Skeletal muscle tissue (tissue), 4 donors: Measurements from ENCODE around the gene EPB42. TPM values are rescaled to one million over a fixed set of nuclear protein-coding genes. Genes with fewer than 3 reads are reported as not detected.
"Not testable (repeated sequence)": the region's sequence is repeated elsewhere in the genome, so short reads cannot be mapped to it uniquely, and the experiment has no call there.

ENCODE experiments used
- H3K27ac ChIP-seq: one replicate; pipeline ENCODE4 v1.7.0; 2013; ENCODE audit warnings: mild to moderate bottlenecking, low read depth, low read length, inconsistent platforms
- H3K27me3 ChIP-seq, 3 donors: one replicate each; pipeline ENCODE4 v1.7.0; 2013; ENCODE audit warnings: low read length in 3 of 3; ENCODE audit not compliant: control insufficient read depth in 3 of 3, insufficient read depth in 3 of 3
- H3K36me3 ChIP-seq, 3 donors: one replicate each; pipeline ENCODE4 v1.7.0; 2013; ENCODE audit warnings: low read length in 3 of 3; ENCODE audit not compliant: control insufficient read depth in 3 of 3, insufficient read depth in 3 of 3
- H3K4me1 ChIP-seq, 3 donors: one replicate each; pipeline ENCODE4 v1.7.0; 2013; ENCODE audit warnings: low read length in 3 of 3, mild to moderate bottlenecking in 3 of 3; ENCODE audit not compliant: control insufficient read depth in 3 of 3, insufficient read depth in 3 of 3
- H3K4me3 ChIP-seq, 3 donors: one replicate each; pipeline ENCODE4 v1.7.0; 2013; ENCODE audit warnings: low read length in 3 of 3
- H3K9ac ChIP-seq, 3 donors: one replicate each; pipeline ENCODE4 v1.7.0; 2013; ENCODE audit warnings: low read length in 3 of 3, mild to moderate bottlenecking in 3 of 3, moderate library complexity in 2 of 3, low read depth in 1 of 3
- H3K9me3 ChIP-seq, 3 donors: one replicate each; pipeline ENCODE4 v1.7.0; 2013; ENCODE audit warnings: low read length in 3 of 3; ENCODE audit not compliant: control insufficient read depth in 3 of 3
- total RNA-seq: library from RNA; depleted of rRNA; stranded (reverse); fragments of >200 nt; gene quantifications from one replicate; pipeline ENCODE4 v1.2.3, GENCODE V29; 2014
- donor health status: Osteomylitis.

Gene EPB42
- total RNA-seq, 1 donor from 2014 or later, result 13.6 TPM

GRCh38 chr15:43207024-43207423 lies 13.8 kb downstream of the EPB42 start:
- Histone ChIP-seq H3K4me1 (peaks cover 0 to 7% (median 5%) of the 10 kb centered on the region in 3 donors), H3K9me3 (no peaks in the 10 kb centered on the region), H3K36me3 (no peaks in the 10 kb centered on the region)

DNA sequence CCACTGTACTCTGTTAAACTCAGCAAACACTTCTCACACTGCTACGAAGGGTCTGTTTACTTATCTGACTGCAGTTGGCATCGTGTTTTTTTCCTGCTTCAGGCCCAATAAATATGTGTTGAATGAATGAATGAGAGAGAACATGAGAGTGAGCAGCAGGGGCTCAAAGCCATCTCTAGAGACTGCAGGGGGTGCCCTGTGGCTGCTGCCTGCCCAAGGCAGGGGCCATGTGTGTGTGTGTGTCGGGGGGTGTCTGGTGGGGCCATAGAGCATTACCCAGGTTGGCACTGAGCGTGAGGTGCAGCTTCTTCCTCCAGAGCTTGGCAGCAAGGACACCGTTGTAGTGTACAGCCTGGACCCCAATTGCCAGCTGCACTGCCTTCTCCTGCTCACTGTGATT lies 14.8 kb downstream of the EPB42 start:
- Histone ChIP-seq H3K9ac (no peak overlapping the region), H3K27me3 (peaks cover 0 to 21% (median 21%) of the 10 kb centered on the region in 3 donors), H3K36me3 (no peaks in the 10 kb centered on the region), H3K9me3 (no peaks in the 10 kb centered on the region), H3K27ac (no peak overlapping the region), H3K4me3 (no peak overlapping the region), H3K4me1 (peaks cover 0 to 7% (median 5%) of the 10 kb centered on the region in 3 donors)

More at GRCh38 chr15:43207024-43207423, 13.8 kb downstream of the EPB42 start:
- Histone ChIP-seq H3K9ac (no peak overlapping the region), H3K4me3 (no peak overlapping the region), H3K27me3 (peaks cover 0 to 26% (median 21%) of the 10 kb centered on the region in 3 donors), H3K27ac (no peak overlapping the region)

GRCh38 chr15:43204016-43204901 lies 16.6 kb downstream of the EPB42 start:
- Histone ChIP-seq H3K9me3 (no peaks in the 10 kb centered on the region), H3K4me1 (peaks cover 0 to 7% (median 5%) of the 10 kb centered on the region in 3 donors), H3K27ac (no peak overlapping the region), H3K36me3 (no peaks in the 10 kb centered on the region), H3K9ac (no peak overlapping the region), H3K4me3 (no peak overlapping the region), H3K27me3 (peaks cover 0 to 10% (median 6%) of the 10 kb centered on the region in 3 donors)

GRCh38 chr15:43199945-43200488 lies 20.8 kb downstream of the EPB42 start:
- H3K4me1 ChIP-seq, result peaks cover 3 to 16% (median 14%) of the 10 kb centered on the region in 3 donors
- H3K4me3 ChIP-seq, result no peak overlapping the region
- H3K9me3 ChIP-seq, result no peaks in the 10 kb centered on the region
- H3K9ac ChIP-seq, result no peak overlapping the region
- no peaks in the 10 kb centered on the region for H3K27me3 ChIP-seq
- H3K27ac ChIP-seq, result no peak overlapping the region
- peaks cover 6 to 15% (median 9%) of the 10 kb centered on the region in 3 donors for H3K36me3 ChIP-seq

GRCh38 chr15:43198992-43199391 lies 21.8 kb downstream of the EPB42 start:
- H3K27me3 ChIP-seq, result no peaks in the 10 kb centered on the region
- peaks cover 4 to 19% (median 14%) of the 10 kb centered on the region in 3 donors for H3K4me1 ChIP-seq
- no peak overlapping the region for H3K27ac ChIP-seq
- H3K9ac ChIP-seq, result no peak overlapping the region
- H3K36me3 ChIP-seq, result peaks cover 6 to 15% (median 13%) of the 10 kb centered on the region in 3 donors
- H3K9me3 ChIP-seq, result no peaks in the 10 kb centered on the region
- no peak overlapping the region for H3K4me3 ChIP-seq

DNA sequence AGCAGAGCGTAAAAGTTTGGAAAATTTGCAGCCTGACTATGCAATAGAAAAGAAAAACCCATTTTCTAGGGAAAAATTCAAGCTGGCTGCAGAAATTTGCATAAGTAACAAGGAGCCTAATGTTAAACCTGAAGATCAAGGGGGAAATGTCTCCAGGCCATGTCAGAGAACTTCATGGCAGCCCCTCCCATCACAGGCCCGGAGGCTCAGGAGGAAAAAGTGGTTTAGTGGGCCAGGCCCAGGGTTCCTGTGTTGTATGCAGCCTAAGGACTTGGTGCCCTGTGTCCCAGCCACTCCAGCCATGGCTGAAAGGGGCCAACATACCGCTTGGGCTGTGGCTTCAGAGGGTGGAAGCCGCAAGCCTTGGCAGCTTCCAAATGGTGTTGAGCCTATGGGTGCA lies 22.3 kb downstream of the EPB42 start:
- Histone ChIP-seq H3K36me3 (peaks cover 6 to 15% (median 15%) of the 10 kb centered on the region in 3 donors), H3K4me1 (peaks cover 4 to 16% (median 11%) of the 10 kb centered on the region in 3 donors)
- not testable (repeated sequence) for H3K27me3 ChIP-seq, H3K9me3 ChIP-seq, H3K27ac ChIP-seq, H3K4me3 ChIP-seq, H3K9ac ChIP-seq

- H3K4me1 ChIP-seq, result peaks cover 4 to 16% (median 12%) of the 10 kb centered on the region in 3 donors
- not testable (repeated sequence) for H3K4me3 ChIP-seq, H3K27ac ChIP-seq, H3K9me3 ChIP-seq, H3K9ac ChIP-seq, H3K27me3 ChIP-seq
- peaks cover 8 to 20% (median 20%) of the 10 kb centered on the region in 3 donors for H3K36me3 ChIP-seq
These were observed 23.0 kb downstream of the EPB42 start for GRCh38 chr15:43197773-43198172.

GRCh38 chr15:43196760-43197548 lies 23.9 kb downstream of the EPB42 start:
- no peaks in the 10 kb centered on the region for H3K27me3 ChIP-seq
- no peak overlapping the region for H3K9ac ChIP-seq
- H3K27ac ChIP-seq, result peak overlapping the region; percentile 0
- H3K9me3 ChIP-seq, result no peaks in the 10 kb centered on the region
- H3K4me3 ChIP-seq, result no peak overlapping the region
- H3K36me3 ChIP-seq, result peaks cover 12 to 28% (median 28%) of the 10 kb centered on the region in 3 donors
- peaks cover 4 to 16% (median 12%) of the 10 kb centered on the region in 3 donors for H3K4me1 ChIP-seq

GRCh38 chr15:43194795-43195194 lies 26.0 kb downstream of the EPB42 start:
- Histone ChIP-seq H3K27me3 (no peaks in the 10 kb centered on the region), H3K9me3 (no peaks in the 10 kb centered on the region), H3K9ac (peak overlapping the region; percentile 4 to 51 (median 48)), H3K27ac (peak overlapping the region; percentile 81), H3K4me1 (peaks cover 9 to 20% (median 17%) of the 10 kb centered on the region in 3 donors), H3K4me3 (no peak overlapping the region), H3K36me3 (peaks cover 21 to 47% (median 45%) of the 10 kb centered on the region in 3 donors)
